Caco-2 (cell line): ENCODE results near the gene USP51. TPM values are rescaled to one million over a fixed set of nuclear protein-coding genes. Genes with fewer than 3 reads are reported as not detected.
A peak's percentile ranks its signal among the peaks of the same experiment; 100 is the strongest.

Source experiments
- BruUV-seq: library from RNA; stranded (reverse); fragments of 400-500 nt; replicated peaks from 2 replicates; lab custom pipeline; 2021; lab: Mats Ljungman, UMichigan
- CTCF ChIA-PET: fragments of 300-600 bp; sonication (Branson Sonifier 250); formaldehyde crosslinking; loops from one replicate; lab custom pipeline; 2022; ENCODE audit warnings: antibody characterized with exemption; lab: Charles Lee
- POLR2A ChIA-PET: fragments of 300-600 bp; sonication (Branson Sonifier 250); formaldehyde crosslinking; loops from one replicate; lab custom pipeline; 2022; ENCODE audit warnings: antibody characterized with exemption; lab: Charles Lee
- DNase-seq, 2 experiments: peaks; one replicate each; pipeline versions ENCODE4 v3.0.0 to v3.0.0-alpha.2; 2020 to 2022
- H3K27me3 ChIP-seq: replicated peaks from 2 replicates; pipeline ENCODE4 v1.6.0; 2011; ENCODE audit warnings: low read length; ENCODE audit not compliant: control insufficient read depth, insufficient read depth
- H3K36me3 ChIP-seq: 2 replicates; pipeline ENCODE4 v1.5.1; 2011; ENCODE audit warnings: low read length; ENCODE audit not compliant: control insufficient read depth, insufficient read depth
- H3K4me1 ChIP-seq: fragments of 250-450 bp; sonication (Bioruptor Pico); 2 replicates; pipeline ENCODE4 v1.5.1; 2020; ENCODE audit warnings: mild to moderate bottlenecking
- H3K4me3 ChIP-seq: 2 replicates; pipeline ENCODE4 v1.5.1; 2011; ENCODE audit warnings: low read depth, mild to moderate bottlenecking, control low read depth, low read length
- H3K9me3 ChIP-seq: fragments of 250-450 bp; sonication (Bioruptor Pico); 2 replicates; pipeline ENCODE4 v1.5.1; 2020; ENCODE audit warnings: mild to moderate bottlenecking, moderate library complexity
- H3K27ac Mint-ChIP-seq: one replicate; pipeline ENCODE4 v1.8.0; 2022; ENCODE audit warnings: mixed read lengths; ENCODE audit not compliant: unreplicated experiment
- H3K27me3 Mint-ChIP-seq: one replicate; pipeline ENCODE4 v1.8.0; 2022; ENCODE audit warnings: mixed read lengths; ENCODE audit not compliant: insufficient read depth, unreplicated experiment
- H3K36me3 Mint-ChIP-seq: one replicate; pipeline ENCODE4 v1.8.0; 2022; ENCODE audit warnings: mild to moderate bottlenecking, mixed read lengths; ENCODE audit not compliant: insufficient read depth, unreplicated experiment
- H3K4me1 Mint-ChIP-seq: one replicate; pipeline ENCODE4 v1.8.0; 2022; ENCODE audit warnings: low read depth, mixed read lengths; ENCODE audit not compliant: unreplicated experiment
- H3K4me3 Mint-ChIP-seq: one replicate; pipeline ENCODE4 v1.8.0; 2022; ENCODE audit warnings: mild to moderate bottlenecking, moderate library complexity, mixed read lengths; ENCODE audit not compliant: unreplicated experiment
- H3K9me3 Mint-ChIP-seq: one replicate; pipeline ENCODE4 v1.8.0; 2022; ENCODE audit warnings: mixed read lengths; ENCODE audit not compliant: unreplicated experiment
- intact Hi-C: fragments of 100-400 bp; cut with micrococcal nuclease; formaldehyde crosslinking; loops from one replicate; pipeline ENCODE4 v1.10.0; 2022; ENCODE audit not compliant: unreplicated experiment
- total RNA-seq: library from RNA; stranded (reverse); gene quantifications from 2 replicates; pipeline ENCODE4 v1.2.3, GENCODE V29; 2022
- TF ChIP-seq, protein P1 (sequence below), 2 experiments: fragments of 200-600 bp in 1 of 2; IDR thresholded peaks; 1 replicate in 1 of 2; 2 replicates in 1 of 2; pipeline versions ENCODE4 v1.5.1 to v1.8.0; 2011 to 2022; ENCODE audit warnings: antibody characterized with exemption in 1 of 2, control low read depth in 1 of 2, inconsistent platforms in 1 of 2, low read depth in 1 of 2, low read length in 1 of 2, mild to moderate bottlenecking in 1 of 2, moderate library complexity in 1 of 2; ENCODE audit not compliant: insufficient read depth in 1 of 2, severe bottlenecking in 1 of 2, unreplicated experiment in 1 of 2

Gene USP51
- total RNA-seq, 1 experiment from 2014 or later: 1.8 TPM

DNA sequence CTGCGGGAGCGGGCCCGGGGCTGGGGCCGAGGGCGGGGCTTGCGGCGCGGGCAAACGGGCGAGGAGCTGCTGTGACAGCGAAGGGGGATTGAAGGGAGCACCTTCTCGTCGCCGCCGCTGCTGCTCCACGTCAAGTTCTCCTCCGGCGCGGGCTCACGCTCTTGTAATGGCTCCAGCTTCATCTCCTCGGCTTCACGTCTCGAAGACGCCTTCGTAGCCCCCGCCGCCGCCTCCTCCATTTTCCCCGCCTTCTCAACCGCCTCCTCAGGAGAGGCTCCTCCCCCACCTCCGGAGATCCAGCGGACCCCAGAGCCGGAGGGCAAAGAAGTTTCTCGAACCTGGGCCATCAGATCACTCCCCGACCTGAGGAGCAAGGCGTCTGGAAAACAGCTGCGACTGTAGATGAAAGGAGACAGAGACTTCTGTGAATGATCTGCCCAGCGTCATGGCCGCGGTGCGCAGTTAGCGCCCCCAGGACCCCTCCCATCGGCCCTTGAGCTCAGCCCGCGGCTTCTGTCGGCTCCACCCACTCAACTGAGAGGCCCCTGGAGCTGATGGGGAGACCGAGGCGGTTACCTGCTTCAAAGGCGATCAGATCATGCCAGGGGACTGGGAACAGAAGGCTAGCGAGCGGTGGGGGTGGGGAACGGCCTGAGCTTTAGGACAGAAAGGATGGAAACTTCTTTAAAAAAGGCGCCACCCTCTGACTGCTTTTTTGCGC, 895 bp downstream of the USP51 start:
- BruUV-seq: no TSS peak

DNA sequence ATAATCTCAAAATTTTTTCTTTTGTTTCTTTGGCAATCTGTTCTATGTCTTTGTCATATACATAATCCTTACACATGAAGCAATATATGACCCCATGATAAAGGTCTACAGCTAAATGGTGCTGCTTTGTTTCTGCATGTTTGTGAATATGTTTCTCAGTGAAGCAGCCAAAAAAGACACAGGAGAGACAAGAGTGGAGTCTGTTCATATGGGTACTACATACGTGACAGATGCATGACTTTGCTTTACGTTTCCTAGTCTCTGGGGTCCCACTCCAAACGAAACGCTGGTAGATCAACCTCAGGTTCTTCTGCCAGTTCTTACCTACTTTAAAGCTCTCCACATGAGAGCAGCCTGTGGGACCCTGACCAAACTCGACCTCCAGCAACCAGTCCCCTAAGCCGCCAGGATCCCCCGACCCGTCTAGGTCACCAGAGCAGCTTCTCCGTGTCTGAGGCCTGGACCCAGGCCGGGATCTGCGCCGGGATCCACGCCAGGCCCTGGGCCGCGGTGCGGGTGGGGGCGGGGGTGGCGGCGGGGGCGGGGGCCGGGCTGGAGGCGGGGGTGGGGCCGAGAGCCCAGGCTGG, 1.5 kb downstream of the USP51 start:
- Histone ChIP-seq H3K9me3 (no peaks in the 10 kb centered on the region), H3K4me3 (peak overlapping the region; percentile 62), H3K4me1 (no peaks in the 10 kb centered on the region), H3K36me3 (no peaks in the 10 kb centered on the region), H3K27me3 (no peaks in the 10 kb centered on the region)
- BruUV-seq: TSS peak; percentile 58
- no peak for DNase-seq
- H3K27me3 Mint-ChIP-seq: peaks cover 3% of the 10 kb centered on the region
- H3K36me3 Mint-ChIP-seq: peaks cover 7% of the 10 kb centered on the region
- POLR2A ChIA-PET: interaction anchor here (0.6 kb wide), 1 partner anchor 1805 kb away, joined by 4 read pairs; no protein-coding TSS in a partner anchor
- H3K9me3 Mint-ChIP-seq: no peaks in the 10 kb centered on the region
- H3K4me1 Mint-ChIP-seq: no peaks in the 10 kb centered on the region
- intact Hi-C loops: no loop called here
- CTCF ChIA-PET: interaction anchor here (0.6 to 1.0 kb wide), 2 partner anchors 229 to 420 kb away, joined by 3 to 9 read pairs; partner anchors contain the start of gene RRAGB
- TF ChIP-seq, protein P1, sequence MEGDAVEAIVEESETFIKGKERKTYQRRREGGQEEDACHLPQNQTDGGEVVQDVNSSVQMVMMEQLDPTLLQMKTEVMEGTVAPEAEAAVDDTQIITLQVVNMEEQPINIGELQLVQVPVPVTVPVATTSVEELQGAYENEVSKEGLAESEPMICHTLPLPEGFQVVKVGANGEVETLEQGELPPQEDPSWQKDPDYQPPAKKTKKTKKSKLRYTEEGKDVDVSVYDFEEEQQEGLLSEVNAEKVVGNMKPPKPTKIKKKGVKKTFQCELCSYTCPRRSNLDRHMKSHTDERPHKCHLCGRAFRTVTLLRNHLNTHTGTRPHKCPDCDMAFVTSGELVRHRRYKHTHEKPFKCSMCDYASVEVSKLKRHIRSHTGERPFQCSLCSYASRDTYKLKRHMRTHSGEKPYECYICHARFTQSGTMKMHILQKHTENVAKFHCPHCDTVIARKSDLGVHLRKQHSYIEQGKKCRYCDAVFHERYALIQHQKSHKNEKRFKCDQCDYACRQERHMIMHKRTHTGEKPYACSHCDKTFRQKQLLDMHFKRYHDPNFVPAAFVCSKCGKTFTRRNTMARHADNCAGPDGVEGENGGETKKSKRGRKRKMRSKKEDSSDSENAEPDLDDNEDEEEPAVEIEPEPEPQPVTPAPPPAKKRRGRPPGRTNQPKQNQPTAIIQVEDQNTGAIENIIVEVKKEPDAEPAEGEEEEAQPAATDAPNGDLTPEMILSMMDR (IDR thresholded peaks at IDR 0.05; ENCODE audit: insufficient read depth in 1 of 2, low read depth in 1 of 2, low read length in 1 of 2, severe bottlenecking in 1 of 2, unreplicated experiment in 1 of 2): no peak
- peak overlapping the region; percentile 98 for H3K27ac Mint-ChIP-seq
- H3K4me3 Mint-ChIP-seq: peak overlapping the region; percentile 99

More for the DNA sequence above, 895 bp downstream of the USP51 start:
- Mint-ChIP-seq H3K4me3 (peak overlapping the region; percentile 99), H3K27ac (peak overlapping the region; percentile 98), H3K36me3 (peaks cover 7% of the 10 kb centered on the region), H3K27me3 (peaks cover 3% of the 10 kb centered on the region), H3K4me1 (no peaks in the 10 kb centered on the region), H3K9me3 (no peaks in the 10 kb centered on the region)
- POLR2A ChIA-PET: interaction anchor here (0.7 kb wide), 1 partner anchor 489 kb away, joined by 3 read pairs; no protein-coding TSS in a partner anchor
- DNase-seq: peak; percentile 48 to 56
- Histone ChIP-seq H3K27me3 (no peaks in the 10 kb centered on the region), H3K4me1 (no peaks in the 10 kb centered on the region), H3K36me3 (no peaks in the 10 kb centered on the region), H3K4me3 (peak overlapping the region; percentile 62), H3K9me3 (no peaks in the 10 kb centered on the region)
- CTCF ChIA-PET: interaction anchor here (0.6 to 1.0 kb wide), 2 partner anchors 229 to 420 kb away, joined by 3 to 9 read pairs; partner anchors contain the start of gene RRAGB
- intact Hi-C loops: no loop called here
- TF ChIP-seq, protein P1 (IDR thresholded peaks at IDR 0.05; ENCODE audit: insufficient read depth in 1 of 2, low read depth in 1 of 2, low read length in 1 of 2, severe bottlenecking in 1 of 2, unreplicated experiment in 1 of 2): no peak

DNA sequence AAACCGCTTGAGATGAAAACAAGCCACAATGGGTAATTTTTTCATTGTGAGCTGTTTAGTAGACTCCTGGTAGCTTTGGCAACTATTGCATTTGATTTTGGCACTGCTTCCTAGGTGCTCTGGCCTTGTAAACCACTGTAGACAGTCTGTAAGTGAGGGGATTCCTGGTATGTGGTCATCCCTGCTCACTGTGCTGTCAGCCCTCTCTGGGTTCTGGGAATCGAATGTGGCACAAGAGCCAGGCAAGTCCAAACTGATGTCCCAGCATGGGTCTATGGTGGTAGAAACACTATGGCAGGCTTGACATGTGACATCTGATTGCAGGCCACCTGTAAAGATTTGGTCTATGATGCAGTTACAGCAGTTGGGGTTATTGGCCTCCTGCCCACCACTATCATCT, 2.5 kb downstream of the USP51 start:
- no peak overlapping the region for H3K27ac Mint-ChIP-seq
- intact Hi-C loops: no loop called here
- Histone ChIP-seq H3K9me3 (no peaks in the 10 kb centered on the region), H3K4me3 (no peak overlapping the region), H3K36me3 (no peaks in the 10 kb centered on the region), H3K4me1 (no peaks in the 10 kb centered on the region), H3K27me3 (no peaks in the 10 kb centered on the region)
- H3K4me3 Mint-ChIP-seq: no peak overlapping the region
- TF ChIP-seq, protein P1 (IDR thresholded peaks at IDR 0.05; ENCODE audit: insufficient read depth in 1 of 2, low read depth in 1 of 2, low read length in 1 of 2, severe bottlenecking in 1 of 2, unreplicated experiment in 1 of 2): no peak
- ChIA-PET POLR2A (no interaction called here), CTCF (no interaction called here)
- no peaks in the 10 kb centered on the region for H3K4me1 Mint-ChIP-seq
- H3K36me3 Mint-ChIP-seq: peaks cover 7% of the 10 kb centered on the region
- no peak for DNase-seq
- no peaks in the 10 kb centered on the region for H3K9me3 Mint-ChIP-seq
- BruUV-seq: no TSS peak
- H3K27me3 Mint-ChIP-seq: peaks cover 3% of the 10 kb centered on the region
